SH-SY5Y (cell line): ENCODE data around the gene SMIM44.

Source experiments
- GATA2 ChIP-seq: IDR thresholded peaks from 2 replicates; pipeline ENCODE4 v1.6.1; 2011; ENCODE audit warnings: mild to moderate bottlenecking, low read depth, low read length
- GATA3 ChIP-seq: IDR thresholded peaks from 2 replicates; pipeline ENCODE4 v1.6.1; 2011; ENCODE audit warnings: low read depth, mild to moderate bottlenecking, low read length, moderate library complexity

DNA sequence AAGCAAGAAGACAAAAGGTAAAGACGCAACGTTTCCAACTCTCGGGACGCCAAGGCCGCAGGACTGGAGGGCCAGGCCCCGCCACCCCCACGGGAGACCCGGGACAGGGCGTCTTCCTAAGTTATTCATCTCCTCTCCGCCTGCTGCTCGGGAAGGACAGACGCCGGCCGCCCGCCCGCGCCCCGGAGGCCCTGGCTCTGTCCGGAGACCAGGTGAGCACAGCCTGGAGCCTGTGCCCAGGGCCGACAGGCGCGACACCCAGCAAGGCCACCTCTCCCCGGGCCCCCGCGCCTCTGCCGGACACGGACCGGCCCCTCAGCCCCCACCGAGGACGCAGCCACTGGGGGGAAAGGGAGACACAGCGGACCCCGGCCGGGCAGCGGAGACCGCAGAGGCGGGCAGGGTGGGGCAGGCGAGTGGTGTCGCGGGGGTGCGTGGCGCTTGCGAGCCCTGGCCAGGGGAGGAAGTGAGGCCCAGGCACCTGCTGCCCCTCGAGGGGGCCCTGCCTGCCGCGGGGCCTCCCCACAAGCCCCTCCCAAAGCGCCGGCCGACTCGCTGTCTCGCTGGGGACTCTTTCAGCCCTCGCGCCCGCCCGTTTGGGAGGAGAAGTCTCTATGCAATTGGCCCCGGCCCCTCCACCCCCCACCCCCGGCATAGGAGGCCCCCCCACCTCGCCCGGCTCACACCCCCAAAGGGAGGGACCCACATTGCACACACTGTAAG lies 20.1 kb downstream of the SMIM44 start:
- TF ChIP-seq GATA3, result no peak
- no peak for TF ChIP-seq GATA2
